Regular cardiac myocyte (primary cell): ENCODE results near the gene ZNF37A. TPM values are rescaled to one million over a fixed set of nuclear protein-coding genes. Genes with fewer than 3 reads are reported as not detected.

Experiments
- total RNA-seq: library from RNA; depleted of rRNA; stranded (reverse); fragments of >200 nt; gene quantifications from 2 replicates; pipeline ENCODE4 v1.2.3, GENCODE V29; 2014

ZNF37A gene
- total RNA-seq, result 12.3 and 17.5 TPM in 2 replicates

GRCh38 chr10:38094158-38094926 lies at the start of gene ZNF37A:
Gene ZNF37A, plus strand, starts transcription at chr10:38094337. Its CDS starts 2,281 bp downstream, at chr10:38096618.

Other genes with a start within 250 kb of the ZNF37A start
- gene ZNF248, start 236.7 kb upstream of the ZNF37A start, total RNA-seq, result 4.6 and 11.6 TPM in 2 replicates
- gene ZNF25, start 117.7 kb upstream of the ZNF37A start, total RNA-seq, result 10.7 and 20.6 TPM in 2 replicates
- gene ZNF33A, start 83.7 kb upstream of the ZNF37A start, total RNA-seq, result 9.8 and 15.2 TPM in 2 replicates